ENCODE measurements around the gene MCOLN1.

DNA sequence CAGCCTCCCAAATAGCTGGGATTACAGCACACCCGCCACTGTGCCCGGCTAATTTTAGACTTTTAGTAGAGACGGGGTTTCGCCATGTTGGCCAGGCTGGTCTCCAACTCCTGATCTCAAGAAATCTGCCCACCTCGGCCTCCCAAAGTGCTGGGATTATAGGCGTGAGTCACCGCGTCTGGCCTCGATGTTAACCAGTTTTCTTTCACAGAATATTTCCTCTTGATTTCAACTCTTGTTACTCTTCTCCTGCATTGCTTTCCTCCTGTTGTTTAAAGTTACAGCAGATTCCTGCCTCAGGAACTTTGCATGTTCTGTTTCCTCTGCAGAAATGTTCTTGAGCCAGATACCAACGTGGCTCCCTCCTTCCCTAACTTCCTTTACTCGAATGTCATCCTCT is 29.9 kb upstream of the MCOLN1 start:
- TF ChIP-seq, protein P1, sequence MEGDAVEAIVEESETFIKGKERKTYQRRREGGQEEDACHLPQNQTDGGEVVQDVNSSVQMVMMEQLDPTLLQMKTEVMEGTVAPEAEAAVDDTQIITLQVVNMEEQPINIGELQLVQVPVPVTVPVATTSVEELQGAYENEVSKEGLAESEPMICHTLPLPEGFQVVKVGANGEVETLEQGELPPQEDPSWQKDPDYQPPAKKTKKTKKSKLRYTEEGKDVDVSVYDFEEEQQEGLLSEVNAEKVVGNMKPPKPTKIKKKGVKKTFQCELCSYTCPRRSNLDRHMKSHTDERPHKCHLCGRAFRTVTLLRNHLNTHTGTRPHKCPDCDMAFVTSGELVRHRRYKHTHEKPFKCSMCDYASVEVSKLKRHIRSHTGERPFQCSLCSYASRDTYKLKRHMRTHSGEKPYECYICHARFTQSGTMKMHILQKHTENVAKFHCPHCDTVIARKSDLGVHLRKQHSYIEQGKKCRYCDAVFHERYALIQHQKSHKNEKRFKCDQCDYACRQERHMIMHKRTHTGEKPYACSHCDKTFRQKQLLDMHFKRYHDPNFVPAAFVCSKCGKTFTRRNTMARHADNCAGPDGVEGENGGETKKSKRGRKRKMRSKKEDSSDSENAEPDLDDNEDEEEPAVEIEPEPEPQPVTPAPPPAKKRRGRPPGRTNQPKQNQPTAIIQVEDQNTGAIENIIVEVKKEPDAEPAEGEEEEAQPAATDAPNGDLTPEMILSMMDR (conservative IDR thresholded peaks at IDR 0.05; ENCODE audit: low read depth, low read length), result no peak
- no peak for TF ChIP-seq POLR2A (IDR thresholded peaks at IDR 0.05; ENCODE audit: low read depth, low read length)
- TF ChIP-seq MAFK (IDR thresholded peaks at IDR 0.05; ENCODE audit: low read depth, low read length), result no peak
- no peak for TF ChIP-seq CEBPB (IDR thresholded peaks at IDR 0.05; ENCODE audit: low read depth, low read length)
- no peak for TF ChIP-seq RFX5 (IDR thresholded peaks at IDR 0.05; ENCODE audit: low read depth, low read length)
- TF ChIP-seq SMC3 (IDR thresholded peaks at IDR 0.05; ENCODE audit: low read depth, low read length), result no peak
- no peak for TF ChIP-seq FOS (IDR thresholded peaks at IDR 0.05; ENCODE audit: low read depth, low read length)
- TF ChIP-seq, protein P2, sequence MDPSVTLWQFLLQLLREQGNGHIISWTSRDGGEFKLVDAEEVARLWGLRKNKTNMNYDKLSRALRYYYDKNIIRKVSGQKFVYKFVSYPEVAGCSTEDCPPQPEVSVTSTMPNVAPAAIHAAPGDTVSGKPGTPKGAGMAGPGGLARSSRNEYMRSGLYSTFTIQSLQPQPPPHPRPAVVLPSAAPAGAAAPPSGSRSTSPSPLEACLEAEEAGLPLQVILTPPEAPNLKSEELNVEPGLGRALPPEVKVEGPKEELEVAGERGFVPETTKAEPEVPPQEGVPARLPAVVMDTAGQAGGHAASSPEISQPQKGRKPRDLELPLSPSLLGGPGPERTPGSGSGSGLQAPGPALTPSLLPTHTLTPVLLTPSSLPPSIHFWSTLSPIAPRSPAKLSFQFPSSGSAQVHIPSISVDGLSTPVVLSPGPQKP (IDR thresholded peaks at IDR 0.05; ENCODE audit: borderline replicate concordance, low read depth, low read length), result no peak
- TF ChIP-seq MXI1 (IDR thresholded peaks at IDR 0.05; ENCODE audit: borderline replicate concordance, low read depth, low read length), result no peak

All from IMR-90 (cell line).